Activated naive CD8-positive, alpha-beta T cell (primary cell): Measurements from ENCODE around the gene CRK.
"Not testable (repeated sequence)": the region's sequence is repeated elsewhere in the genome, so short reads cannot be mapped to it uniquely, and the experiment has no call there.

Experiments
- H3K27ac Mint-ChIP-seq: one replicate; pipeline ENCODE4 v1.8.0; 2021; ENCODE audit warnings: mixed read lengths
- H3K27me3 Mint-ChIP-seq: one replicate; pipeline ENCODE4 v1.8.0; 2021; ENCODE audit warnings: mixed read lengths
- H3K36me3 Mint-ChIP-seq: one replicate; pipeline ENCODE4 v1.8.0; 2021; ENCODE audit warnings: mixed read lengths
- H3K4me1 Mint-ChIP-seq: one replicate; pipeline ENCODE4 v1.8.0; 2021; ENCODE audit warnings: low read depth, mixed read lengths
- H3K4me3 Mint-ChIP-seq: one replicate; pipeline ENCODE4 v1.8.0; 2021; ENCODE audit warnings: mild to moderate bottlenecking, mixed read lengths
- H3K9me3 Mint-ChIP-seq: one replicate; pipeline ENCODE4 v1.8.0; 2021; ENCODE audit warnings: low read depth, mixed read lengths

The CRK gene

GRCh38 chr17:1461198-1461944 is 5.3 kb upstream of the CRK start:
- Mint-ChIP-seq H3K4me3 (no peak overlapping the region), H3K4me1 (peaks cover 36% of the 10 kb centered on the region), H3K36me3 (no peaks in the 10 kb centered on the region), H3K9me3 (no peaks in the 10 kb centered on the region), H3K27me3 (peaks cover 8% of the 10 kb centered on the region), H3K27ac (no peak overlapping the region)

- H3K9me3 Mint-ChIP-seq = no peaks in the 10 kb centered on the region
- no peak overlapping the region for H3K27ac Mint-ChIP-seq
- peaks cover 37% of the 10 kb centered on the region for H3K4me1 Mint-ChIP-seq
- H3K4me3 Mint-ChIP-seq = no peak overlapping the region
- no peaks in the 10 kb centered on the region for H3K36me3 Mint-ChIP-seq
- H3K27me3 Mint-ChIP-seq = peaks cover 8% of the 10 kb centered on the region
Measured at GRCh38 chr17:1460233-1460632, 4.2 kb upstream of the CRK start.

GRCh38 chr17:1455291-1455796 is 688 bp downstream of the CRK start:
- H3K9me3 Mint-ChIP-seq = no peaks in the 10 kb centered on the region
- H3K4me3 Mint-ChIP-seq = peak overlapping the region; percentile 95
- peaks cover 2% of the 10 kb centered on the region for H3K36me3 Mint-ChIP-seq
- H3K4me1 Mint-ChIP-seq = peaks cover 53% of the 10 kb centered on the region
- H3K27ac Mint-ChIP-seq = peak overlapping the region; percentile 66
- peaks cover 6% of the 10 kb centered on the region for H3K27me3 Mint-ChIP-seq

GRCh38 chr17:1454541-1454940 is 1.5 kb downstream of the CRK start:
- H3K4me1 Mint-ChIP-seq = peaks cover 50% of the 10 kb centered on the region
- peaks cover 2% of the 10 kb centered on the region for H3K36me3 Mint-ChIP-seq
- H3K27ac Mint-ChIP-seq = peak overlapping the region; percentile 61
- peaks cover 3% of the 10 kb centered on the region for H3K27me3 Mint-ChIP-seq
- peak overlapping the region; percentile 95 for H3K4me3 Mint-ChIP-seq
- no peaks in the 10 kb centered on the region for H3K9me3 Mint-ChIP-seq

GRCh38 chr17:1453694-1454093 is 2.3 kb downstream of the CRK start:
- H3K36me3 Mint-ChIP-seq, H3K9me3 Mint-ChIP-seq, H3K27ac Mint-ChIP-seq, H3K27me3 Mint-ChIP-seq: not testable (repeated sequence)
- peaks cover 59% of the 10 kb centered on the region for H3K4me1 Mint-ChIP-seq
- peak overlapping the region; percentile 60 for H3K4me3 Mint-ChIP-seq

GRCh38 chr17:1452836-1453235 is 3.2 kb downstream of the CRK start:
- H3K4me1 Mint-ChIP-seq = peaks cover 64% of the 10 kb centered on the region
- peaks cover 3% of the 10 kb centered on the region for H3K27me3 Mint-ChIP-seq
- H3K27ac Mint-ChIP-seq = no peak overlapping the region
- no peaks in the 10 kb centered on the region for H3K9me3 Mint-ChIP-seq
- H3K36me3 Mint-ChIP-seq = peaks cover 2% of the 10 kb centered on the region
- peak overlapping the region; percentile 60 for H3K4me3 Mint-ChIP-seq

GRCh38 chr17:1450261-1450660 is 5.8 kb downstream of the CRK start:
- H3K27ac Mint-ChIP-seq, H3K36me3 Mint-ChIP-seq, H3K9me3 Mint-ChIP-seq, H3K4me3 Mint-ChIP-seq, H3K27me3 Mint-ChIP-seq: not testable (repeated sequence)
- H3K4me1 Mint-ChIP-seq = peaks cover 77% of the 10 kb centered on the region

- Mint-ChIP-seq H3K27ac (no peak overlapping the region), H3K27me3 (no peaks in the 10 kb centered on the region)
Measured at GRCh38 chr17:1449412-1449967, 6.5 kb downstream of the CRK start.

GRCh38 chr17:1447052-1447451 is 9.0 kb downstream of the CRK start:
- H3K27ac Mint-ChIP-seq = no peak overlapping the region

More at GRCh38 chr17:1449412-1449967, 6.5 kb downstream of the CRK start:
- Mint-ChIP-seq H3K9me3 (no peaks in the 10 kb centered on the region), H3K4me1 (peaks cover 73% of the 10 kb centered on the region), H3K4me3 (no peak overlapping the region), H3K36me3 (peaks cover 2% of the 10 kb centered on the region)

GRCh38 chr17:1446201-1446600 is 9.8 kb downstream of the CRK start:
- Mint-ChIP-seq H3K4me1 (peaks cover 45% of the 10 kb centered on the region), H3K27ac (no peak overlapping the region), H3K9me3 (no peaks in the 10 kb centered on the region), H3K4me3 (peak overlapping the region; percentile 20), H3K27me3 (no peaks in the 10 kb centered on the region), H3K36me3 (no peaks in the 10 kb centered on the region)

More at GRCh38 chr17:1447052-1447451, 9.0 kb downstream of the CRK start:
- H3K4me3 Mint-ChIP-seq = peak overlapping the region; percentile 55
- no peaks in the 10 kb centered on the region for H3K9me3 Mint-ChIP-seq
- no peaks in the 10 kb centered on the region for H3K27me3 Mint-ChIP-seq
- H3K36me3 Mint-ChIP-seq = no peaks in the 10 kb centered on the region
- H3K4me1 Mint-ChIP-seq = peaks cover 52% of the 10 kb centered on the region

- H3K27me3 Mint-ChIP-seq, H3K9me3 Mint-ChIP-seq, H3K4me3 Mint-ChIP-seq, H3K27ac Mint-ChIP-seq, H3K36me3 Mint-ChIP-seq: not testable (repeated sequence)
- peaks cover 44% of the 10 kb centered on the region for H3K4me1 Mint-ChIP-seq
Measured at GRCh38 chr17:1445695-1446094, 10.3 kb downstream of the CRK start.

- not testable (repeated sequence) for H3K27me3 Mint-ChIP-seq, H3K36me3 Mint-ChIP-seq, H3K4me3 Mint-ChIP-seq, H3K27ac Mint-ChIP-seq, H3K9me3 Mint-ChIP-seq
- peaks cover 29% of the 10 kb centered on the region for H3K4me1 Mint-ChIP-seq
Measured at GRCh38 chr17:1442721-1443120, 13.3 kb downstream of the CRK start.

- Mint-ChIP-seq H3K27me3 (no peaks in the 10 kb centered on the region), H3K4me1 (peaks cover 24% of the 10 kb centered on the region), H3K36me3 (no peaks in the 10 kb centered on the region), H3K27ac (no peak overlapping the region), H3K4me3 (no peak overlapping the region), H3K9me3 (no peaks in the 10 kb centered on the region)
Measured at GRCh38 chr17:1442187-1442586, 13.8 kb downstream of the CRK start.

GRCh38 chr17:1440921-1441320 is 15.1 kb downstream of the CRK start:
- Mint-ChIP-seq H3K9me3 (no peaks in the 10 kb centered on the region), H3K27me3 (no peaks in the 10 kb centered on the region), H3K4me3 (no peak overlapping the region), H3K27ac (no peak overlapping the region), H3K36me3 (no peaks in the 10 kb centered on the region), H3K4me1 (peaks cover 18% of the 10 kb centered on the region)

GRCh38 chr17:1438593-1439083 is 17.4 kb downstream of the CRK start:
- Mint-ChIP-seq H3K27ac (no peak overlapping the region), H3K36me3 (no peaks in the 10 kb centered on the region), H3K27me3 (no peaks in the 10 kb centered on the region), H3K4me3 (no peak overlapping the region), H3K4me1 (peaks cover 13% of the 10 kb centered on the region), H3K9me3 (no peaks in the 10 kb centered on the region)
